NCI-H1092 treated with DMSO at 0.1 percent for 48 hours (cell line): ENCODE measurements around the gene TRA2B.
"Not testable (repeated sequence)": the region's sequence is repeated elsewhere in the genome, so short reads cannot be mapped to it uniquely, and the experiment has no call there.

ENCODE experiments used
- DNase-seq: peaks from one replicate; lab custom pipeline; 2025; lab: John Stamatoyannopoulos, UW

Gene TRA2B

DNA sequence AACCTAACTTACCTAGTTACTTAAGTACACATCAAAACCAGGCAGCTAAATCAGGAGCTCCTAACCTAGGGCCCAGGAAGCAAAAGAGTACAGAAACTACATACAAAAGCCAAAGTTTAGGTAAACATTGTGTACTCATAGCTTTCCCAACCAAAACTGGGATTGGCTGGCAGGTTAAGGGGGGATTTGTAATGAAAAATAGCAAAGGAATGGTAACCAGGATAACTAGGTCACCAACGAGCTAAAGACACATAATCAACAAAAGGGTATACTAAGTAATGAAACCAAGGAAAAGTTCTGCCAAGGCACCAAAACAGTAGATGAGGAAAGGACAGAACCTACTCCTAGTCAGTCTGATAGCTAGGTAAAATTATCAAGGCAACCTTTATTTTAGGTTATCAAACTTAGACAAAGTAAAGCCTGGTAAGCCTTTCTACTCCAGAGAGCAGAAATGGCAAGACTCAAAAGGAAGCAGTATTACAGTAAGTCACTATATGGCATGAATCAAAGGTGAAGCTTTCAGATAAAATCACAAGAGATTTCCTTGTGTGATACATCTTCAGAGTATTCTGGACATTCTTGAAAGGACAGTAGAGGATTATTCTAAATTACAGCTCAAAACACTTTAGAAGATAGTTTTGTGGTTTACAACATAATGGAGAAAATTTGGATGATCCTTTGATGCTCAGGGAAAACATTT is 10.2 kb downstream of the TRA2B start:
- no peak for DNase-seq

DNA sequence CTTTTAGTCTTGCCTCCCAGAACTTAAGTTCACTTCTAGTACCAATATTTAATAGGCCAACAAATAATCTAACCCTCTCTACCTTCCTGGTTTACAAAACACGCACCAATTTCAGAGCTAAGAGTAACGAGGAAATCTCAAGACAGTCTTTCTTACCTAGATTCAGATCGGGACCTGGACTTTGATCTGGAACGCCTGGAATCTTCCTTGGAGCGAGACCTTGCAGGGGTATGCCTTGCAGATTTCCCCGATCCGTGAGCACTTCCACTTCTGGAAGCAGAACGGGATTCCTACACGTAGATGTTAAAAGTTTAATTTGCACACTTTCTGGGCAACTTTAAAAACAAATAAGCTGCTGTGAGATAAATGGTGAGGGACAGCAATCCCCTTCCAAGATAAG is 11.4 kb downstream of the TRA2B start:
- DNase-seq = no peak

DNA sequence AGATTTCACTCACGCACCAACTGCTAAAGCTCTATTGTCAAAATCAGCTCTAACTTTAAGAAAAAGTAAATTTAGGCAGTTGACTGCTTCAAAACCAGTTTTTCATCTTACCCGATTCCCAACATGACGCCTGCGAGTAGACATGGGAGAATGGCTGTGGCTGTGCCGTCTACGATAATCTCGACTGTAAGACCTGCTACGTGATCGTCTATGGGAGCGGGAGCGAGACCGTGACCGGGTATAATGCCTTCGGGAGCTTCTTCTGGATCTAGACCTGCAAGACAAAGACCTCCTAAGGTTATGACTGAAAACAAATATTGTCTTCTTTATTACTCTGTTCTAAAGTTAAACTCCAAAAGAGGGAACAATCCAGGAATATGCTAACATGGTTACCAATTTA is 12.5 kb downstream of the TRA2B start:
- DNase-seq = no peak

DNA sequence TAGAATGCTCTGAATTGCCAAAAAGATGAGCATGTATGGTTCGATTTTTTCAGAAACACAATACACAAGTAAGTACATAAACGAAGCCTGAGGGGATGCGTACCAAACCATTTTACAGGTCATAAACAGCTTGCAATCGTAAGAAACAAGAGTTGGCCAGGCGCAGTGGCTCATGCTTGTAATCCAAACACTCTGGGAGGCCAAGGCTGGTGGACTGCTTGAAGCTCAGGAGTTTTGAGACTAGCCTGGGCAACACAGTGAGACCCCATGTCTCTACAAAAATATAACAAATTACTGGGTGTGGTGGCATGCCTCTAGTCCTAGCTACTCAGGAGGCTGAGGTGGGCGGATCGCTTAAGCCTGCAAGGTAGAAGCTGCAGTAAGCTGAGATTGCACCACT is 13.4 kb downstream of the TRA2B start:
- no peak for DNase-seq

DNA sequence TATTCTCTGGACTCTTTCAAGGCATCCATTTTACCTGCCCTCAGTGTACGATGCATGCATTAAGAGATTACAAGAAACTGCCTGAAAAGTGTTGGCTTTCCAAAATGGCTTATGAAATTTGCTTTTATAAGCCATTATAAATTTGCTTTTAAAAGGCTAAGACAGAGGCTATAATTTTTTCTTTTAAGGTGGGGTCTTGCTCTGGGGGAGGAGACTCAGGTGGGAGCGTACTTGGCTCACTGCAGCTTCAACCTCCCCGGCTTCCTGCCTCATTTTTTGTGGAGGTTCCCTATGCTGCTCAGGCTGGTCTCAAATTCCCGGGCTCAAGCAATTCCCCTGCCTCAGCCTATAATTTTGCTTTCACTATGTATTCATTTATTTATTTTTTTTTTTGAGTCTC is 17.6 kb downstream of the TRA2B start:
- DNase-seq = no peak

DNA sequence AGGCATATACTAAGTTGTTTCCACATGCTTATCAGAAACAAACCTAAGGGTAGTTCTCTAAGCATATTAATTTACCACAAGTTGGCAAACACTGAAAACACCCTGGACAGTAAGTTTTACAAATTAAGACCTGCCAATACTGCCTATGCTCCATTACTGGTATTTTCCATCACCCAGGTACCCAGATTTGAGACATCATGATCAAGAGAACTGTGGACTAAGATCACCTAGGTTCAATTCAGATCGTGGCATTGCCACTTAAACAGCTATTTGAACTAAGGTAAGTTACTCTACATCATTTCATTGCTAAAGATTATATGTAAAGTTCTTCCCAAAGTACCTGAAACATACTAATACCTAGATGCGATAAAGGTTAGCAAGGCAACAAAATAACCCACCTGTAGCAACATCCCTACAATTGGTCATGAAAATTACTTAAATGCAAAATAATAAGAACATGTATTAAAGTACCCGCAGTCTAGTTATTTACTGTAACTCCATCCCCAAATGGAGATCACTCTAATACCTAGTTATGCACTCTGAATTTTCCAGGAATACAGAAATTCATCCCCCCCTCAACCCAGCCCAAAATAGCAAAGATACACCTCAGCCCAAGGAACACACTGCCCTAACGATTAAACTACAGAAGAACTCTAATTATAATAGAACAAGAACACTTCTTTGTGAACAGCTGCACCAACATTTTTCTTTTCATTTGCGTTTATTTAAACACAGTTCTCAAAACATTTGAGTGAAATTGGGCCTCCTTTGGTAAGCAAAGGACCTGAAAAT is 21.6 kb downstream of the TRA2B start:
- DNase-seq = no peak

DNA sequence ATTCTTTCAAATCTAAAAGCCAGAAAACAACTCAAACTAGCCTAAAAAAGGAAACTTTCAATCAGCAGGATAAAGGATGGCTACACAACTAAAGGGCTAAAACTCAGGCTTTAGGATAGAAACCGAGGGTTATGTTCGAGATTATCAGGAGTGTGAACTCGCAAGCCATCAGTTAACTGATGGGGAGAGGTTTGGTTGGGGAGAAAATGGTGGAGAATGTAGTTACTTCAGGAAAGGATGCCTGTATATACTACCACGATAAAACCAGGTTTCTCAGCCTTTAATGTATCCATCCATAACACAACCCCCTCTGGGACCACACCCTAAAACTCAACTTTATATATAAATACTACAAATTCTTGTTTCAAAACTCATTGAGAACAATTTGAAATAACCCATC is 22.2 kb downstream of the TRA2B start:
- DNase-seq = no peak

DNA sequence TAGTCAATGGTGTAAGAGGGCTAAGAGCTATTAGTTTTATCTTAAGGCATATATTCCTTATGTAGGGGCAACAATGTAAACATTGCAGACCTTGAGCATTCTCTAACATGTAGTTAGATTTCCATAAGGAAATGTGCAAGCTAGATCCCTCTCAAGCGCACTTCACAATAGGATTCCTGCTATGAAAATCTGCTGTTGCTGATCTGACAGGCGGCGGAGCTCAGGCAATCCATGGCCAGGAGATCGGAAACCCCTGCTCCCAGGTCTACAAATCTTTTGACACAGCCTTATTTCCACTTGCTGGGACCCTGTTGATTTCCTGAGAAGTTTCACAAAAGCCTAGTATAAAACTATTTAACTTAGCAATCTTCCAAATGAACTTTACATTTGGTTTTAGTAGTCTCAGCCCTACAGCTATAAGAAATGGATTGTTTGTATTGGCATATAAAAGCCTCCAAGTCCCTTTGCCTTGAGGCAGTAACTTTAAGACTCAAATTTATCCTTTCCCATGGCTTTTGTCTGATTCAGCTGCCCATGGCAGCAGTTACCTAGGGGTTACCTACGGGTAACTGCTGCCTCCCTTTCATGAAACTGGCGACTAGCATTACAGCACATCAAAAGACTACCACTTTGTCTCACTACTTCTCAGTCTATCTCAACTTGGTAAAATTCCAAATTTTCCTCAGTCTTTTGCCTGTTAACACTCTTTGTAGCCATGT is 22.7 kb downstream of the TRA2B start:
- DNase-seq = no peak

DNA sequence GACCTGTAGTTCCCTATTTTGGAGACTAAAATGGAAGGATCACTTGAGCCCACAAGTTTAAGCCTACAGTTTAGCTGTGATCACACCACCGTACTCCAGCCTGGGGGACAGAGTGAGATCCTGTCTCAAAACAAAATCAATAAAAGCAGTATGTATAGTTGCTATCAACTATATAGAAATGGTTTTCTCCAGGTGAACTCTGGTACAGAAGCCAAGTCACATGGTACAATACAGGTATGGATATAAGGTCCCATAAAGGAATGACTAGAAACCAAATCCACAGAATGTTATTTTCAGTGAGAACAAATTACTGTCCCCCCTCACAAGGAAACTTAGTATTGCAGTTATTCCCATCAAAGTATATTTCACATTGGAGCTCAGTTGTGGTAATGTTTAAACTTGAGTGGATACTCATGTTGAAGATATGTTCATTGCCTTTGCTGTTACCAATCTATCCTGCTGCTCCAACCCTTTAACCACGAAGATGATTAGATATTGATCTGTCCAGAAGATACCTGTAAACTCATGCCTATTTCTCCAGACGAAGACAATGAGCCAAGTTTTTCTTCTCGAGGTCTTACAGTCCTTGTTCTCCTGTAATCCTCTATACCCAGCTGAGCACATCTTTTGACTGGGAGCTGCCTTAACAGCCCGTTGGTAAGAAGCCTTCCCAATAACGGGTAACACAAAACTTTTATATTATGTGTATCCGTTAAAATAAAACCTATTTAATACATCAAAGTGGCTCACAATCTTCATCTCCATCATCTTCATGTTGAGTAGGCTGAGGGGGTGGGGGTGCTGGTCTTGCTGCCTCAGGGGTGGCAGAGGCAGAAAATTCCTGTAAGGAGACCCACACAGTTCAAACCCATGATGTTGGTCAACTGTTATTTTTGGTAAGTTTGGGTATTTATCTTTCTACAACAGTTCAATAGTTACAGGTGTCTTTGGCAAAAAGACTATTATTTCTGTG is 24.6 kb downstream of the TRA2B start:
- DNase-seq = no peak

DNA sequence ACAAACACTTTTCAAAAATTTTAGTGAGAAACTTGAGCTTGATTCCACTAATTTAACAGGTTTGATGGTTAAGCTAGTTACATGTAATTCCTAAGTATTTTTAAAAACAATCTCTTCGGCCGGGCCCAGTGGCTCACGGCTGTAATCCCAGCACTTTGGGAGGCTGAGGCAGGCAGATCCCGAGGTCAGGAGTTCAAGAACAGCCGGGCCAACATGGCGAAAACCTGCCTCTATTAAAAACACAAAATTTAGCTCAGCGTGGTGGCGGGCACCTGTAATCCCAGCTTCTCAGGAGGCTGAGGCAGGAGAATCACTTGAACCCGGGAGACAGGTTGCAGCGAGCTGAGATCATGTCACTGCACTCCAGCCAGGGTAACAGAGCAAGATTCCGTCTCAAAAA is 25.3 kb downstream of the TRA2B start:
- DNase-seq = no peak

DNA sequence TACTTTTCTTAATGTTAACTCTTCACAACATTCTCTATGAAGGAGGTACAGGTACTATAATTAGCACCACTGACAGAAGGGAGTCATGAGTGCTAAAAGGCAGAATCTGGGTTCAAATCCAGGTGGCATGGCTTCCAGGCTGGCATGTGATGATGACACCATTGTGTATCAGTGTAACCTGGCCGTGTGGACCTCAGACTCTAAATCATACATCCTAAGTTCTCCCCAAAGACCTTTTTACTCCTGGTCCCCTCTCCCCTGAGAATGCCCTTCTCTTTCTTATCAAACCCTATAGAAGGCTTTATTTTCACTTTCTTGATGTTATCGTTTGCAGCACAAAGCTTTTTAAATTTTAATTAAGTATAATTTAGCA is 26.8 kb downstream of the TRA2B start:
- DNase-seq = peak; percentile 12

DNA sequence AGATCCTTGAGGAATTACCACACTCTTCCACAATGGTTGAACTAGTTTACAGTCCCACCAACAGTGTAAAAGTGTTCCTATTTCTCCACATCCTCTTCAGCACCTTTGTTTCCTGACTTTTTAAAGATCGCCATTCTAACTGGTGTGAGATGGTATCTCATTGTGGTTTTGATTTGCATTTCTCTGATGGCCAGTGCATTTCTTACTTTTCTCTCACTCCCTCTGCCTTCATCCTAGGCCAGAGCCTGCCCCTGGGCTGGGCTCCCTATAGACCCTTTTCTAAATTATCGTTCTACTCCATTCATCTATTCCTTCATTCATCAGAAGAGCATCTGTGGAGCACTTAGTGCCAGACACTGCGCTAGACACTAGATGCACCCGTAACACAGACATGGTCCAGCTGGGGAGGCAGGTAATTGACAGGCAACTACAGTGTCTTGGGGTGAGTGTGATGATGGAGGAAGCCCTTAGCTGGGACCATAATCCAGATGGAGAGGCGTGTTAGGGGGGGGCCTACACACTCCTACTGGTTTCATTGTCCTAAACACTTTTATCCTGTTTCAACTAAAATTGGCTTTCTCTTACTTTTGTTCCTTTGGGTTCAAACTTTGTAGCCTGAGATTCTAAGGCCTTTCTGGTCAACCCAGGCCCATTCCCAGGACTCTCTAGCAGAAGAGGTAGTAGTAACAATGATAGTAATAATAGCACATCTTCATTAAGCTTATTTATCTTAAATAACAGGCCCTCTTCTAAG is 27.3 kb downstream of the TRA2B start:
- not testable (repeated sequence) for DNase-seq

DNA sequence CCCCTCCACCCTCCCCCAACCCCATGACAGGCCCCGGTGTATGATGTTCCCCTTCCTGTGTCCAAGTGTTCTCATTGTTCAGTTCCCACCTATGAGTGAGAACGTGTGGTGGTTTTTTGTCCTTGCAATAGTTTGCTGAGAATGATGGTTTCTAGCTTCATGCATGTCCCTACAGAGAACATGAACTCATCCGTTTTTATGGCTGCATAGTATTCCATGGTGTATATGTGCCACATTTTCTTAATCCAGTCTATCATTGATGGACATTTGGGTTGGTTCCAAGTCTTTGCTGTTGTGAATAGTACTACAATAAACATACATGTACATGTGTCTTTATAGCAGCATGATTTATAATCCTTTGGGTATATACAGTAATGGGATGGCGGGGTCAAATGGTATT is 27.9 kb downstream of the TRA2B start:
- DNase-seq = not testable (repeated sequence)

DNA sequence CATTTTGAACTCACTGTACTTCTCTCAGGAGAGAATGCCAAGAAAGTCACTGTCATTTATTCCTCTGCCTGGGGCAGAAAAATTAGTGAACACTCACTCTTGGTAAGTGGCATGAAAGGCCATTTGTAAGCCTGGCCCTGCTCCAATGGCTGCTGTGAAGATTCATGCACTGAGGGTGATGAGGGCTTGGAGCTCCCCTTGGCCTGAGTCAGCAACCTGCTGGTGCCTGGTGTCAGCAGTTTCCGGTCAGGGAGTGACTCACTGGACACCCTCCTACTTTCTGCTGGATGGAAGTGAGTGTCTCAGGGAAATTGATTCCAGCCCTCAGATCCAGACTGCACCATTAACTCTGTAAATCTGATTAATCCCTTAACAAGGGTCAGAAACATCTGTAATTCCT is 37.6 kb downstream of the TRA2B start:
- DNase-seq = no peak

DNA sequence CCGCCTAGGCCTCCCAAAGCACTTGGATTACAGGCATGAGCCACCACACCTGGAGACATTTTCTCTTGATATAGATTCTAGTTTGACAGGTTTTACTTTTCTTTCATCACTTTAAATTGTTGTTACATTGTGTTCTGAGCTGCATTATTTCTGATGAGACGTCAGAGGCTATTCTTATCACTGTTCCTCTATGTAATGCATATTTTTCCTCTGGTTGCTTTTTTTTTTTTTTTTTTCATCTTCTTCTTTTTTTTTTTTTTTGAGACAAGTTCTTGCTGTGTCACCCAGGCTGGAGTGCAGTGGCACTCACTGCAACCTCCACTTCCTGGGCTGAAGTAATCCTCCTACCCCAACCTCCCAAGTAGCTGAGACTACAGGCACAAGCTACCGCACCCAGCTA is 41.2 kb downstream of the TRA2B start:
- no peak for DNase-seq

DNA sequence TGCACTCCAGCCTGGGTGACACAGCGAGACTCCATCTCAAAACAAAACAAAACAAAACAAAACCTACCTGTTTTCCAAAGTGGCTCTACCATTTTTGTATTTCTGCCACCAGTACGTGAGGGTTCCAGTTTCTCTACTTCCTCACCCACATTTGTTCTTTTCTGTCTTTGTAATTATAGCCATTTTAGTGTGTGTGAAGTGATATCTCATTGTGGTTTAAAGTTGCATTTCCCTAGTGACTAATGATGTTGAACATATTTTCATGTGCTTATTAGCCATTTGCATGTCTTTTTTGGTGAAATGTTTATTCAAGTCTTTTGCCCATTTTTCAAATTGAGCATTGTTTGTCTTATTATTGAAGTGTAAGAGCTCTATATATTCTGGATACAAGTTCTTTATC is 50.7 kb downstream of the TRA2B start:
- no peak for DNase-seq

DNA sequence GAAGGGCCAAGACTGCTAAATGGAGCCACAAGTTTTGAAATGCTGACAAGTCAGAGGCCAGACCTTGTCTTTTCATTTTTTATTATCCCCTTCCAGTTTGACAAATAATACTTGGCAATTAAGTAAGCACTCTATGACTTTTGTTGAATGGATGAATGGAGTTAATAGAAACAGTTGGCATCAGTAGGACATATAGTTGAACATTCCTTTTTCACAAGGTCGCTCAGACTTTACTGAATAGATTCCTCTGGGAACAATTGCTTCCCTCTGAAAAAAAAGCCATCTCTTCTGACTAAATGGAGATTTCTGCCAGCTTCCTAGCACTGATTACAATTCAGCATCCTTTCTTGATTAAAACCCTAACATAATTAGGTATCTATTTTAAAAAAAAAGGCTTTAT is 53.2 kb downstream of the TRA2B start:
- no peak for DNase-seq

DNA sequence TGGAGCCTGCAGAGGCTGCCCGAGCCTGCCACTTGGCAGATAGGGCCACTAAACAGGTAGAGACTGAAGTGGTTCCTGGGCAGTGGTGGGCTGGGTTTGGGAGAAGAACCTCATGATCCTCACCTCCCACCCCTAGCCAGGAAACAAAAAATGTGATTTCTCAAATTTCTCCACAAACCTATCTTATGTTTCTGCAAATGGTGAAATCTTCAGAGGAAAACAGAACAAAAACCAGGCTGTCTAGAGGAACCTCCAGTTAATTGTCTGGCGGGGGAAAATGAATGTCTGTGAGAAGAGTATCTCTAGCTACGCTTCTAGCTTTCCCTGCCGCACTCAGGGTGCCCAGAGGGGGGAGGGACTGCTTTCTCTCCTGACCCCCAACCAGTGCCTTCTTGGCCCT is 55.9 kb downstream of the TRA2B start:
- DNase-seq = no peak

DNA sequence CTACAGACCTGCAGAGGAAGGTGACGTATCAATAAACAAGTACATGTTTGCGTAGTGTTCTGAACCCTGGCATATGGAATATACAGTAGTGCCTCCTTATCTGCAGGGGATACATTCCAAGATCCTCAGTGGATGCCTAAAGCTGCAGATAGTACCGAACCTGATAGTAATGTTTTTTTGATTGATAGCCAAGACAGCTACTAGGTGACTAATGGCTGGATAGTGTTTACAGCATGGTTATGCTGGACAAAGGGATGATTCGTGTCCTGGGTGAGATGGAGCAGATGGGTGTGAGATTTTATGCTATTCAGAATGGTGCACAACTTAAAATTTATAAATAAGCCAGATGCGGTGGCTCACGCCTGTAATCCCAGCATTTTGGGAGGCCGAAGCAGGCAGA is 57.2 kb downstream of the TRA2B start:
- no peak for DNase-seq

DNA sequence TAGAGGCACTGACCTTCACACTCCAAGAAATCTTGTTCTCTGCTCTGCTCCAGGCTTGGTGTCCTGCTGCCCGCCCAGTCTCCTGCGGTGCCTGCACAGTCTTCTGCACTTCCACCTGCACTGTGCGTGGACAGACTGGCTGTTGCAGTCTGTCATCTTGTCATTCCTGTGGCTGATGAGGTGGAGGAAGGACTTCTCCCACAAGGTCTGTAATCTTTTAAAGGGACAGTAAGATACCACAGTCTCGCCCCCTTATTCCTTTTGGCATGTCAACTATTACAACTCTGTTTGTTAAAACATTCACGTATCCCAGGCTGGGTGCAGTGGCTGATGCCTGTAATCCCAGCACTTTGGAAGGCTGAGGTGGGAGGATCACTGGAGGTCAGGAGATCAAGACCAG is 58.9 kb downstream of the TRA2B start:
- DNase-seq = no peak

DNA sequence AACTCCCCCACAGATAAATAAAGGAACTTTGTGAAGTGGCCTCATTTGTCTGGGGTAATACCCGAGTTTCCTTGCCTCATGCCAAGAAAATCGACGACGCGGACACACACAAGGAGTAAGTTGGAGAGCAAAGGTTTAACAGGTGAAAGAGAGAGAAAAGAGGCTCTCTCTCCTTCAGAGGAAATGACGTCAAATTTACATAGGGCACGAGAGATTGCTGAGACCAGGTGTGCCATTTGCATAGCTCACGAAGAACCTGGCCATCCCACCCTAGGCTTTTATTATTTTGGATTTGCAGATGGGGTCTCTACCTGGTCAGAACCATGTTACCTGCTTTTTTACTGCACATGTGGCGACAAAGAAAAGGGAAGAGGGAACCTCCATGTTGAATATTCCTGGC is 63.7 kb downstream of the TRA2B start:
- no peak for DNase-seq
